SK-N-SH (cell line): ENCODE measurements around the gene ADAMTS4.

ENCODE experiments used
- CHD2 ChIP-seq: fragments of 150-350 bp; IDR thresholded peaks from 2 replicates; pipeline ENCODE4 v1.6.1; 2018; ENCODE audit warnings: low read length; ENCODE audit not compliant: partially characterized antibody
- EP300 ChIP-seq, 2 experiments: IDR thresholded peaks; 2 replicates each; pipeline versions ENCODE4 v1.4.0 to v1.6.1; 2012; ENCODE audit warnings: borderline replicate concordance in 1 of 2, low read depth in 1 of 2, low read length in 1 of 2
- FOXM1 ChIP-seq: IDR thresholded peaks from 2 replicates; pipeline ENCODE4 v1.4.0; 2012; ENCODE audit warnings: low read depth, mild to moderate bottlenecking
- GABPA ChIP-seq: IDR thresholded peaks from 2 replicates; pipeline ENCODE4 v1.4.0; 2012; ENCODE audit warnings: low read depth, mild to moderate bottlenecking
- POLR2AphosphoS5 ChIP-seq: IDR thresholded peaks from 2 replicates; pipeline ENCODE4 v1.6.1; 2012; ENCODE audit warnings: low read depth, low read length
- TAF1 ChIP-seq: IDR thresholded peaks from 2 replicates; pipeline ENCODE4 v1.6.1; 2012; ENCODE audit warnings: low read depth, mild to moderate bottlenecking, low read length, moderate library complexity, borderline replicate concordance
- TCF12 ChIP-seq: IDR thresholded peaks from 2 replicates; pipeline ENCODE4 v1.4.0; 2012
- YY1 ChIP-seq: IDR thresholded peaks from 2 replicates; pipeline ENCODE4 v1.4.0; 2012; ENCODE audit warnings: low read depth, mild to moderate bottlenecking
- TF ChIP-seq, protein P1 (sequence below): fragments of 200-600 bp; sonication (generic); IDR thresholded peaks from 2 replicates; pipeline ENCODE4 v1.6.1; 2017; ENCODE audit warnings: antibody characterized with exemption, mild to moderate bottlenecking, moderate library complexity
- TF ChIP-seq, protein P2 (sequence below): IDR thresholded peaks from 2 replicates; pipeline ENCODE4; 2012
- TF ChIP-seq, protein P3 (sequence below): IDR thresholded peaks from 2 replicates; pipeline ENCODE4 v1.6.1; 2012; ENCODE audit warnings: mild to moderate bottlenecking, low read depth, low read length, moderate library complexity

DNA sequence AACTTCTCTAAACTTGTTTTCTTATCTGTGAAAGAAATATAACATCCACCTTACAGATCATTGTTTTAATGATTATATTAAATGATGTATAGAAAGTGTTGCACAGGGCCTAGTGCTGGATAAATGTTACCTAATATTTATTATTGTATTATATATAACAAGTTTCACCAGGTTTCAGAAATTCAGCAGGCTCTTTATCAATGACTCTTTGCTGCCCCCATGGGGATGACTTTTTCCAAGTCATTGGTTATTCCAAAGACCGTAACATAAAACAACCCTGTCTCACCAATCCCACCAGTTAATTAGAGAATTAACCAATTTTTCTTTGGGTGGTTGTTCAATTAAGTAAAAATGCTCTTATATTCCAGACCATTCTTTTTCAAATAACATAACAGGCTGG lies 59.1 kb downstream of the ADAMTS4 start:
- TF ChIP-seq, protein P1, sequence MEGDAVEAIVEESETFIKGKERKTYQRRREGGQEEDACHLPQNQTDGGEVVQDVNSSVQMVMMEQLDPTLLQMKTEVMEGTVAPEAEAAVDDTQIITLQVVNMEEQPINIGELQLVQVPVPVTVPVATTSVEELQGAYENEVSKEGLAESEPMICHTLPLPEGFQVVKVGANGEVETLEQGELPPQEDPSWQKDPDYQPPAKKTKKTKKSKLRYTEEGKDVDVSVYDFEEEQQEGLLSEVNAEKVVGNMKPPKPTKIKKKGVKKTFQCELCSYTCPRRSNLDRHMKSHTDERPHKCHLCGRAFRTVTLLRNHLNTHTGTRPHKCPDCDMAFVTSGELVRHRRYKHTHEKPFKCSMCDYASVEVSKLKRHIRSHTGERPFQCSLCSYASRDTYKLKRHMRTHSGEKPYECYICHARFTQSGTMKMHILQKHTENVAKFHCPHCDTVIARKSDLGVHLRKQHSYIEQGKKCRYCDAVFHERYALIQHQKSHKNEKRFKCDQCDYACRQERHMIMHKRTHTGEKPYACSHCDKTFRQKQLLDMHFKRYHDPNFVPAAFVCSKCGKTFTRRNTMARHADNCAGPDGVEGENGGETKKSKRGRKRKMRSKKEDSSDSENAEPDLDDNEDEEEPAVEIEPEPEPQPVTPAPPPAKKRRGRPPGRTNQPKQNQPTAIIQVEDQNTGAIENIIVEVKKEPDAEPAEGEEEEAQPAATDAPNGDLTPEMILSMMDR: peak; percentile 71
- TF ChIP-seq YY1: no peak
- no peak for TF ChIP-seq POLR2AphosphoS5
- no peak for TF ChIP-seq CHD2
- no peak for TF ChIP-seq GABPA
- TF ChIP-seq EP300 (IDR thresholded peaks at IDR 0.05; ENCODE audit: borderline replicate concordance in 1 of 2, low read depth in 1 of 2, low read length in 1 of 2): no peak
- TF ChIP-seq, protein P2, sequence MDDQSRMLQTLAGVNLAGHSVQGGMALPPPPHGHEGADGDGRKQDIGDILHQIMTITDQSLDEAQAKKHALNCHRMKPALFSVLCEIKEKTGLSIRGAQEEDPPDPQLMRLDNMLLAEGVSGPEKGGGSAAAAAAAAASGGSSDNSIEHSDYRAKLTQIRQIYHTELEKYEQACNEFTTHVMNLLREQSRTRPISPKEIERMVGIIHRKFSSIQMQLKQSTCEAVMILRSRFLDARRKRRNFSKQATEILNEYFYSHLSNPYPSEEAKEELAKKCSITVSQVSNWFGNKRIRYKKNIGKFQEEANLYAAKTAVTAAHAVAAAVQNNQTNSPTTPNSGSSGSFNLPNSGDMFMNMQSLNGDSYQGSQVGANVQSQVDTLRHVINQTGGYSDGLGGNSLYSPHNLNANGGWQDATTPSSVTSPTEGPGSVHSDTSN: no peak
- no peak for TF ChIP-seq FOXM1
- TF ChIP-seq, protein P3, sequence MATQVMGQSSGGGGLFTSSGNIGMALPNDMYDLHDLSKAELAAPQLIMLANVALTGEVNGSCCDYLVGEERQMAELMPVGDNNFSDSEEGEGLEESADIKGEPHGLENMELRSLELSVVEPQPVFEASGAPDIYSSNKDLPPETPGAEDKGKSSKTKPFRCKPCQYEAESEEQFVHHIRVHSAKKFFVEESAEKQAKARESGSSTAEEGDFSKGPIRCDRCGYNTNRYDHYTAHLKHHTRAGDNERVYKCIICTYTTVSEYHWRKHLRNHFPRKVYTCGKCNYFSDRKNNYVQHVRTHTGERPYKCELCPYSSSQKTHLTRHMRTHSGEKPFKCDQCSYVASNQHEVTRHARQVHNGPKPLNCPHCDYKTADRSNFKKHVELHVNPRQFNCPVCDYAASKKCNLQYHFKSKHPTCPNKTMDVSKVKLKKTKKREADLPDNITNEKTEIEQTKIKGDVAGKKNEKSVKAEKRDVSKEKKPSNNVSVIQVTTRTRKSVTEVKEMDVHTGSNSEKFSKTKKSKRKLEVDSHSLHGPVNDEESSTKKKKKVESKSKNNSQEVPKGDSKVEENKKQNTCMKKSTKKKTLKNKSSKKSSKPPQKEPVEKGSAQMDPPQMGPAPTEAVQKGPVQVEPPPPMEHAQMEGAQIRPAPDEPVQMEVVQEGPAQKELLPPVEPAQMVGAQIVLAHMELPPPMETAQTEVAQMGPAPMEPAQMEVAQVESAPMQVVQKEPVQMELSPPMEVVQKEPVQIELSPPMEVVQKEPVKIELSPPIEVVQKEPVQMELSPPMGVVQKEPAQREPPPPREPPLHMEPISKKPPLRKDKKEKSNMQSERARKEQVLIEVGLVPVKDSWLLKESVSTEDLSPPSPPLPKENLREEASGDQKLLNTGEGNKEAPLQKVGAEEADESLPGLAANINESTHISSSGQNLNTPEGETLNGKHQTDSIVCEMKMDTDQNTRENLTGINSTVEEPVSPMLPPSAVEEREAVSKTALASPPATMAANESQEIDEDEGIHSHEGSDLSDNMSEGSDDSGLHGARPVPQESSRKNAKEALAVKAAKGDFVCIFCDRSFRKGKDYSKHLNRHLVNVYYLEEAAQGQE: no peak
- no peak for TF ChIP-seq TAF1
- TF ChIP-seq TCF12: no peak
